ENCODE measurements around the gene ADORA2A.

- TF ChIP-seq JUN (CRISPR knock-in tag; IDR thresholded peaks at IDR 0.05) (no peak), CTCF (IDR thresholded peaks at IDR 0.05) (no peak)
Observed at GRCh38 chr22:24437741-24438328, 10.4 kb downstream of the ADORA2A start.

All from WTC11 (cell line).